ENCODE measurements around the gene CHST15.

CHST15 gene

GRCh38 chr10:124092860-124093773, at the start of gene CHST15:
Gene CHST15 (minus strand): TSS chr10:124093598. CDS start chr10:124046212, 47,386 bp downstream.
- TF ChIP-seq CTCF (IDR thresholded peaks at IDR 0.05; ENCODE audit: low read depth, low read length), result no peak
- DNase-seq (ENCODE audit: low read depth, low spot score), result peak; percentile 74
- in situ Hi-C loops (cut with HindIII; ENCODE audit: low sequenced_read_pairs), result no loop called here
- peak within 1 kb of the TSS; percentile 65 for H3K4me3 ChIP-seq (ENCODE audit: low read depth, low read length)

DNA sequence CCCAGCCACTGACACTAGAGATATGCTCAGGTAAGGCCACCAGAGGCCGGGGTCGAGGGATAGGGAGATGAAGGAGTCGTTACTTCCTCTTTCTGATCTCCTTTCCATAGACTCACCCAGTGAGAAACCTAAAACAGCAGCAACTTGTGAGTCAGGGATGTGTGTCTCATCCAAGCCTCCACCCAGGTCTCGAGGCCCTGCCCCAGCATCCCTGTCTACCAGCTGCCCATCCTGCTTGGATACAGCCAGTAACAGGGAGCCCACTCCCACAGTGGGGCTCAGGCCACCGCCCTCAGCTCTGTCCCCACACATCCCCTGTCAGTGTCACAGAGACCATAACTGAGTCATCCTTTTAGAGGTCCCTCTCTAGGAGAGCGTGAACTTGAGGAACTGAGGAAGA, 49.6 kb upstream of the CHST15 start:
- H3K4me3 ChIP-seq (ENCODE audit: low read depth, low read length), result no peak overlapping the region
- in situ Hi-C loops (cut with HindIII; ENCODE audit: low sequenced_read_pairs), result no loop called here
- DNase-seq (ENCODE audit: low read depth, low spot score), result no peak

DNA sequence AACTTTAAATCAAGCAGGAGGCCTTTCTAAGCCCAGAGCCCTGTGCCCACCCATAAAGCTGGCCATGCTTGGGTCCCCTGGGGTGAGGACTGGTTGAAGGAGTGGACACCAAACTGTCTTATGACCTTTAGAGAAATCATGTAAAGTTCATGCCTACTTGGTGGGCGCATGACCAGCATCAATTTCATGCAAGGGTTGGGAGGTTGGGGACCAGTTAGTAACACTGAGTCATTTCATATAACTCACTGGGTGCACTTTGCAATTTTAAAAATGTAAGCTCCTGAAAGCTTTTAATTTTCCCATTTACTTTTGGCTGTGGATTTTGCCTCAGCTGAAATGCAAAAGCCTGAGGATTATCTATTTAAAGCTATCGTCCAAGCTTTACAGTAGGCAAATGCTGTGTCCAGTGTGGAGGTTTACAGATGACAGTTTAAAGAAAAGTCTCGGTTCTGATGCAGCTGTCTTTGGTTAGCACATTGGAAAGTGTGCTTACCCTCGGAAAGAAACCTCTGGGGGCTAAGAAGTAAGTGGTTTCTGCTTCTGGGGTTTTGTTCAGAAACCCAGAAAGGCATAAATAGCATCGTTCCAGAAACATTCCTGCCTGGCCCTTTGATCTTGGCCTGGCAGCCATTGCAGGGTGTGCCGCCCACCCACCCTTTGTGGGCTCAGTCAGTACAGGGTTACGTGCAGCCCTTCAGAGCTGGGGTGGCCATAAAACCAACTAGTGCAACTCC, 48.8 kb upstream of the CHST15 start:
- no peak for TF ChIP-seq CTCF (IDR thresholded peaks at IDR 0.05; ENCODE audit: low read depth, low read length)
- no peak for DNase-seq (ENCODE audit: low read depth, low spot score)
- in situ Hi-C loops (cut with HindIII; ENCODE audit: low sequenced_read_pairs), result no loop called here

More for the DNA sequence above, 49.6 kb upstream of the CHST15 start:
- TF ChIP-seq CTCF (IDR thresholded peaks at IDR 0.05; ENCODE audit: low read depth, low read length), result no peak

GRCh38 chr10:124138883-124139348, 45.5 kb upstream of the CHST15 start:
- no peak for TF ChIP-seq CTCF (IDR thresholded peaks at IDR 0.05; ENCODE audit: low read depth, low read length)
- no peak for DNase-seq (ENCODE audit: low read depth, low spot score)
- in situ Hi-C loops (cut with HindIII; ENCODE audit: low sequenced_read_pairs), result no loop called here
- H3K4me3 ChIP-seq (ENCODE audit: low read depth, low read length), result no peak overlapping the region

More for the DNA sequence above, 48.8 kb upstream of the CHST15 start:
- H3K4me3 ChIP-seq (ENCODE audit: low read depth, low read length), result no peak overlapping the region

- no peak overlapping the region for H3K4me3 ChIP-seq (ENCODE audit: low read depth, low read length)
- in situ Hi-C loops (cut with HindIII; ENCODE audit: low sequenced_read_pairs), result no loop called here
- DNase-seq (ENCODE audit: low read depth, low spot score), result peak; percentile 66
- TF ChIP-seq CTCF (IDR thresholded peaks at IDR 0.05; ENCODE audit: low read depth, low read length), result no peak
These were observed 44.9 kb upstream of the CHST15 start for GRCh38 chr10:124138195-124138882.

GRCh38 chr10:124134251-124134893, 41.0 kb upstream of the CHST15 start:
- no peak for TF ChIP-seq CTCF (IDR thresholded peaks at IDR 0.05; ENCODE audit: low read depth, low read length)
- no peak for DNase-seq (ENCODE audit: low read depth, low spot score)
- no peak overlapping the region for H3K4me3 ChIP-seq (ENCODE audit: low read depth, low read length)
- in situ Hi-C loops (cut with HindIII; ENCODE audit: low sequenced_read_pairs), result no loop called here

Data from astrocyte of the spinal cord (primary cell).